Ishikawa (cell line): ENCODE measurements around the gene DNAJB4.

Experiments used
- CREB1 ChIP-seq: IDR thresholded peaks from 2 replicates; pipeline ENCODE4 v1.6.1; 2012; ENCODE audit warnings: low read depth
- EGR1 ChIP-seq: IDR thresholded peaks from 2 replicates; pipeline ENCODE4 v1.6.1; 2012
- EP300 ChIP-seq: IDR thresholded peaks from 2 replicates; pipeline ENCODE4 v1.6.1; 2012; ENCODE audit warnings: borderline replicate concordance
- MAX ChIP-seq: IDR thresholded peaks from 2 replicates; pipeline ENCODE4 v1.6.1; 2012
- NFIC ChIP-seq: IDR thresholded peaks from 2 replicates; pipeline ENCODE4 v1.6.1; 2012
- RAD21 ChIP-seq: IDR thresholded peaks from 2 replicates; pipeline ENCODE4 v1.6.1; 2012; ENCODE audit warnings: low read depth
- REST ChIP-seq: IDR thresholded peaks from 2 replicates; pipeline ENCODE4 v1.6.1; 2012; ENCODE audit warnings: low read depth, mild to moderate bottlenecking
- TAF1 ChIP-seq: IDR thresholded peaks from 2 replicates; pipeline ENCODE4 v1.6.1; 2012; ENCODE audit warnings: low read depth, mild to moderate bottlenecking
- TCF12 ChIP-seq: IDR thresholded peaks from 2 replicates; pipeline ENCODE4 v1.6.1; 2012; ENCODE audit warnings: low read depth
- USF1 ChIP-seq: IDR thresholded peaks from 2 replicates; pipeline ENCODE4 v1.6.1; 2012
- YY1 ChIP-seq: IDR thresholded peaks from 2 replicates; pipeline ENCODE4 v1.6.1; 2012; ENCODE audit warnings: low read depth
- ZBTB7A ChIP-seq: IDR thresholded peaks from 2 replicates; pipeline ENCODE4 v1.6.1; 2012; ENCODE audit warnings: low read depth

GRCh38 chr1:77990629-77991204 is 14.0 kb upstream of the DNAJB4 start:
- TF ChIP-seq EP300 = no peak
- TF ChIP-seq TAF1 = no peak
- TF ChIP-seq REST = no peak
- TF ChIP-seq YY1 = no peak
- TF ChIP-seq NFIC = no peak
- TF ChIP-seq MAX = no peak
- TF ChIP-seq ZBTB7A = no peak
- no peak for TF ChIP-seq CREB1
- TF ChIP-seq USF1 = no peak
- no peak for TF ChIP-seq TCF12
- TF ChIP-seq RAD21 = no peak
- no peak for TF ChIP-seq EGR1
